NT2/D1 (cell line): ENCODE measurements around the gene RBM26.

Source experiments
- SUZ12 ChIP-seq: IDR thresholded peaks from 2 replicates; pipeline ENCODE4 v1.6.1; 2011; ENCODE audit not compliant: insufficient read length, insufficient read depth; ENCODE audit errors: extremely low read depth
- YY1 ChIP-seq: IDR thresholded peaks from 2 replicates; pipeline ENCODE4 v1.6.1; 2011; ENCODE audit not compliant: insufficient read length, insufficient read depth
- ZNF274 ChIP-seq: IDR thresholded peaks from 2 replicates; pipeline ENCODE4 v1.6.1; 2011; ENCODE audit warnings: mild to moderate bottlenecking, low read depth, low read length

- TF ChIP-seq YY1 (no peak), ZNF274 (no peak), SUZ12 (no peak)
These were observed 67.7 kb downstream of the RBM26 start for GRCh38 chr13:79338343-79338742.
